ENCODE measurements around the gene CNOT11. TPM values are rescaled to one million over a fixed set of nuclear protein-coding genes. Genes with fewer than 3 reads are reported as not detected.
"Not testable (repeated sequence)": the region's sequence is repeated elsewhere in the genome, so short reads cannot be mapped to it uniquely, and the experiment has no call there.

Gene CNOT11
- total RNA-seq, 2 donors from 2014 or later = 41.0 to 41.4 TPM

GRCh38 chr2:101219246-101219645 is 33.4 kb upstream of the CNOT11 start:
- TF ChIP-seq POLR2AphosphoS5 (IDR thresholded peaks at IDR 0.05) = no peak
- no peak for TF ChIP-seq CTCF (IDR thresholded peaks at IDR 0.05)
- TF ChIP-seq POLR2A (IDR thresholded peaks at IDR 0.05) = no peak
- DNase-seq (ENCODE audit: low spot score) = no peak
- Histone ChIP-seq H3K36me3 (no peaks in the 10 kb centered on the region), H3K27ac (no peak overlapping the region), H3K4me3 (no peak overlapping the region), H3K27me3 (replicated peaks; ENCODE audit: insufficient read depth) (no peaks in the 10 kb centered on the region), H3K4me1 (replicated peaks) (no peaks in the 10 kb centered on the region), H3K9me3 (no peaks in the 10 kb centered on the region)
- 92% methylated on average over 7 of the region's 7 CpGs for WGBS
- intact Hi-C loops (cut with DNase I) = no loop called here

GRCh38 chr2:101220091-101220490 is 32.6 kb upstream of the CNOT11 start:
- 97% methylated on average over 6 of the region's 7 CpGs for WGBS
- H3K36me3 ChIP-seq; H3K27ac ChIP-seq; H3K27me3 ChIP-seq (replicated peaks; ENCODE audit: insufficient read depth); H3K9me3 ChIP-seq; H3K4me3 ChIP-seq; DNase-seq (ENCODE audit: low spot score); H3K4me1 ChIP-seq (replicated peaks); intact Hi-C loops (cut with DNase I): not testable (repeated sequence)

GRCh38 chr2:101223814-101224231 is 28.9 kb upstream of the CNOT11 start:
- no peak overlapping the region for H3K4me3 ChIP-seq
- DNase-seq (ENCODE audit: low spot score) = no peak
- H3K27me3 ChIP-seq (replicated peaks; ENCODE audit: insufficient read depth) = no peaks in the 10 kb centered on the region
- no peak overlapping the region for H3K27ac ChIP-seq
- TF ChIP-seq POLR2A (IDR thresholded peaks at IDR 0.05) = no peak
- TF ChIP-seq POLR2AphosphoS5 (IDR thresholded peaks at IDR 0.05) = no peak
- TF ChIP-seq CTCF (IDR thresholded peaks at IDR 0.05) = no peak
- H3K36me3 ChIP-seq = no peaks in the 10 kb centered on the region
- H3K4me1 ChIP-seq (replicated peaks) = no peaks in the 10 kb centered on the region
- no peaks in the 10 kb centered on the region for H3K9me3 ChIP-seq
- intact Hi-C loops (cut with DNase I) = no loop called here
- WGBS = 75% methylated on average over 7 of the region's 7 CpGs

GRCh38 chr2:101230541-101231001 is 22.1 kb upstream of the CNOT11 start:
- DNase-seq (ENCODE audit: low spot score) = no peak
- no peak overlapping the region for H3K27ac ChIP-seq

GRCh38 chr2:101231240-101231639 is 21.4 kb upstream of the CNOT11 start:
- WGBS = 100% methylated on average over 1 of the region's 1 CpG
- DNase-seq (ENCODE audit: low spot score) = no peak
- H3K27ac ChIP-seq = no peak overlapping the region

More at GRCh38 chr2:101230541-101231001, 22.1 kb upstream of the CNOT11 start:
- Histone ChIP-seq H3K4me1 (replicated peaks) (no peaks in the 10 kb centered on the region), H3K27me3 (replicated peaks; ENCODE audit: insufficient read depth) (no peaks in the 10 kb centered on the region), H3K9me3 (no peaks in the 10 kb centered on the region), H3K4me3 (no peak overlapping the region), H3K36me3 (no peaks in the 10 kb centered on the region)
- WGBS = 97% methylated on average over 2 of the region's 2 CpGs
- TF ChIP-seq CTCF (IDR thresholded peaks at IDR 0.05) (no peak), POLR2A (IDR thresholded peaks at IDR 0.05) (no peak), POLR2AphosphoS5 (IDR thresholded peaks at IDR 0.05) (no peak)
- intact Hi-C loops (cut with DNase I) = no loop called here

More at GRCh38 chr2:101231240-101231639, 21.4 kb upstream of the CNOT11 start:
- Histone ChIP-seq H3K4me1 (replicated peaks) (no peaks in the 10 kb centered on the region), H3K4me3 (no peak overlapping the region), H3K36me3 (no peaks in the 10 kb centered on the region), H3K27me3 (replicated peaks; ENCODE audit: insufficient read depth) (no peaks in the 10 kb centered on the region), H3K9me3 (no peaks in the 10 kb centered on the region)
- no peak for TF ChIP-seq POLR2A (IDR thresholded peaks at IDR 0.05)
- no peak for TF ChIP-seq POLR2AphosphoS5 (IDR thresholded peaks at IDR 0.05)
- no peak for TF ChIP-seq CTCF (IDR thresholded peaks at IDR 0.05)
- intact Hi-C loops (cut with DNase I) = no loop called here
